ENCODE results near the gene THRSP.
"Not testable (repeated sequence)": the region's sequence is repeated elsewhere in the genome, so short reads cannot be mapped to it uniquely, and the experiment has no call there.

THRSP gene

GRCh38 chr11:78063440-78064181 is at the start of gene THRSP:
THRSP (plus strand) TSS chr11:78063861; CDS start chr11:78063882, 21 bp downstream.
- no peak for DNase-seq

- not testable (repeated sequence) for DNase-seq
Measured at GRCh38 chr11:78014937-78015520, 48.6 kb upstream of the THRSP start.

- DNase-seq, result no peak
Measured at GRCh38 chr11:78015878-78016277, 47.8 kb upstream of the THRSP start.

- DNase-seq, result no peak
Measured at GRCh38 chr11:78019808-78020207, 43.9 kb upstream of the THRSP start.

GRCh38 chr11:78020246-78020645 is 43.4 kb upstream of the THRSP start:
- DNase-seq, result no peak

GRCh38 chr11:78021611-78022010 is 42.0 kb upstream of the THRSP start:
- no peak for DNase-seq

- DNase-seq, result peak; percentile 66
Measured at GRCh38 chr11:78022397-78023396, 41.0 kb upstream of the THRSP start, which contains the start of gene KCTD14. KCTD14 (minus strand) TSS chr11:78023276; CDS start chr11:78023249, 27 bp downstream.

- no peak for DNase-seq
Measured at GRCh38 chr11:78023426-78023825, 40.2 kb upstream of the THRSP start.

GRCh38 chr11:78025378-78025777 is 38.3 kb upstream of the THRSP start:
- no peak for DNase-seq

GRCh38 chr11:78027759-78028158 is 35.9 kb upstream of the THRSP start:
- DNase-seq, result no peak

GRCh38 chr11:78028423-78028822 is 35.2 kb upstream of the THRSP start:
- not testable (repeated sequence) for DNase-seq

GRCh38 chr11:78030429-78031325 is 33.0 kb upstream of the THRSP start:
- peak; percentile 98 for DNase-seq

- DNase-seq, result no peak
Measured at GRCh38 chr11:78031629-78032028, 32.0 kb upstream of the THRSP start.

- DNase-seq, result no peak
Measured at GRCh38 chr11:78032090-78032489, 31.6 kb upstream of the THRSP start.

GRCh38 chr11:78033040-78033439 is 30.6 kb upstream of the THRSP start:
- DNase-seq, result no peak

- no peak for DNase-seq
Measured at GRCh38 chr11:78034623-78035022, 29.0 kb upstream of the THRSP start.

- DNase-seq, result no peak
Measured at GRCh38 chr11:78036313-78036712, 27.3 kb upstream of the THRSP start.

- no peak for DNase-seq
Measured at GRCh38 chr11:78037056-78037455, 26.6 kb upstream of the THRSP start.

GRCh38 chr11:78037825-78038620 is 25.6 kb upstream of the THRSP start:
- DNase-seq, result no peak

- peak; percentile 32 for DNase-seq
Measured at GRCh38 chr11:78038697-78039313, 24.9 kb upstream of the THRSP start.

GRCh38 chr11:78039391-78039918 is 24.2 kb upstream of the THRSP start:
- no peak for DNase-seq

All from NCI-H2029 (cell line).